Parathyroid adenoma (tissue), 2 donors: Measurements from ENCODE around the gene FAM83C.
"Not testable (repeated sequence)": the region's sequence is repeated elsewhere in the genome, so short reads cannot be mapped to it uniquely, and the experiment has no call there.

Experiments used
- H2AFZ ChIP-seq: fragments of 300-600 bp; sonication (generic); one replicate; pipeline ENCODE4 v1.7.0; 2017; ENCODE audit warnings: antibody characterized with exemption, mild to moderate bottlenecking
- H3K27ac ChIP-seq: fragments of 300-600 bp; sonication (generic); one replicate; pipeline ENCODE4 v1.7.0; 2017
- H3K27me3 ChIP-seq: fragments of 300-600 bp; sonication (generic); one replicate; pipeline ENCODE4 v1.7.0; 2017; ENCODE audit warnings: low read length; ENCODE audit not compliant: control insufficient read depth, insufficient read depth
- H3K36me3 ChIP-seq: fragments of 300-600 bp; sonication (generic); one replicate; pipeline ENCODE4 v1.7.0; 2017; ENCODE audit warnings: low read length; ENCODE audit not compliant: control insufficient read depth, insufficient read depth
- H3K4me1 ChIP-seq: fragments of 300-600 bp; sonication (generic); one replicate; pipeline ENCODE4 v1.7.0; 2017; ENCODE audit warnings: control low read depth
- H3K4me2 ChIP-seq: fragments of 300-600 bp; sonication (generic); one replicate; pipeline ENCODE4 v1.7.0; 2017; ENCODE audit warnings: low read length
- H3K4me3 ChIP-seq: fragments of 300-600 bp; sonication (generic); one replicate; pipeline ENCODE4 v1.7.0; 2017; ENCODE audit warnings: low read depth, low read length
- H3K79me2 ChIP-seq: fragments of 300-600 bp; sonication (generic); one replicate; pipeline ENCODE4 v1.7.0; 2017; ENCODE audit warnings: control low read depth
- H3K9ac ChIP-seq: fragments of 300-600 bp; sonication (generic); one replicate; pipeline ENCODE4 v1.7.0; 2017; ENCODE audit warnings: mild to moderate bottlenecking
- H3K9me3 ChIP-seq: fragments of 300-600 bp; sonication (generic); one replicate; pipeline ENCODE4 v1.7.0; 2017; ENCODE audit warnings: low read length; ENCODE audit not compliant: control insufficient read depth
- TF ChIP-seq, protein P1 (sequence below): fragments of 300-600 bp; sonication (generic); IDR thresholded peaks from one replicate; pipeline ENCODE4 v1.7.0; 2017; ENCODE audit warnings: antibody characterized with exemption, mild to moderate bottlenecking
- donor health status: primary hyperparathyroidism.

The FAM83C gene

DNA sequence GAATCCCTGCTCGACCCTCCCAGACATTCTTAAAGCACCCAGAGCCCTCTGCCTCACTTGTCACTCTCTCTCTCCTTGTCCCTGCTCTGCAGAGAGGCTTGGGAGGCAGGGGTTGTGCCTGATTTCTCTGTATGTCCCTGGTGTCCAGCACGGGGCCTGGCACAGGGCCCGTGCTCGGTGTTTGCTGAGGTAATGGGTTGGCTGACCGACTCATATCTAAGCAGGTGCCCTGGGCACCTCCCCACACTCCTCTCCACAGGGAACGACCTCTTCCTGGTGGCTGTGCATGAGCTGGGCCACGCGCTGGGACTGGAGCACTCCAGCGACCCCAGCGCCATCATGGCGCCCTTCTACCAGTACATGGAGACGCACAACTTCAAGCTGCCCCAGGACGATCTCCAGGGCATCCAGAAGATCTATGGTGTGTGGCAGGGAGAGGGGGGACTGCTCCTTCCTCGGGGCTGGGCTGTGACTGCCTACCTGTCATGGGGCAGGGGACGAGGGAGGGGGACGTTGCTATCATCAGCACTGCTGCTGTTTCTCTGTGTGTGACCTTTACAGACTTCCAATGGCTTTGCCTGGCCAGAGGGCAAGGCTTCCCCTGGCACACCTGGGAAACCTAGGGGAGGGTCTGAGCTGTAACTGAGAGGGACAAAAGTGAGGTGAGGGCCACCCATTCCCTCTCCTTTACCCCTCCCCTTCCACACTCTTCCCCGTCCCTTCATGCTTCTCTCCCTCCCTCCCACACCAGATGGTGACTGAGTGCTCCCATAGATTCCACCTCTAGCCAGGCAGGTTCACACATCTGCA lies 28.5 kb downstream of the FAM83C start:
- Histone ChIP-seq H3K27ac (no peak overlapping the region), H3K27me3 (no peaks in the 10 kb centered on the region), H3K79me2 (peaks cover 5% of the 10 kb centered on the region), H3K9me3 (no peaks in the 10 kb centered on the region), H2AFZ (no peak overlapping the region), H3K4me2 (no peak overlapping the region), H3K4me1 (no peaks in the 10 kb centered on the region), H3K9ac (no peak overlapping the region), H3K36me3 (no peaks in the 10 kb centered on the region), H3K4me3 (no peak overlapping the region)
- TF ChIP-seq, protein P1, sequence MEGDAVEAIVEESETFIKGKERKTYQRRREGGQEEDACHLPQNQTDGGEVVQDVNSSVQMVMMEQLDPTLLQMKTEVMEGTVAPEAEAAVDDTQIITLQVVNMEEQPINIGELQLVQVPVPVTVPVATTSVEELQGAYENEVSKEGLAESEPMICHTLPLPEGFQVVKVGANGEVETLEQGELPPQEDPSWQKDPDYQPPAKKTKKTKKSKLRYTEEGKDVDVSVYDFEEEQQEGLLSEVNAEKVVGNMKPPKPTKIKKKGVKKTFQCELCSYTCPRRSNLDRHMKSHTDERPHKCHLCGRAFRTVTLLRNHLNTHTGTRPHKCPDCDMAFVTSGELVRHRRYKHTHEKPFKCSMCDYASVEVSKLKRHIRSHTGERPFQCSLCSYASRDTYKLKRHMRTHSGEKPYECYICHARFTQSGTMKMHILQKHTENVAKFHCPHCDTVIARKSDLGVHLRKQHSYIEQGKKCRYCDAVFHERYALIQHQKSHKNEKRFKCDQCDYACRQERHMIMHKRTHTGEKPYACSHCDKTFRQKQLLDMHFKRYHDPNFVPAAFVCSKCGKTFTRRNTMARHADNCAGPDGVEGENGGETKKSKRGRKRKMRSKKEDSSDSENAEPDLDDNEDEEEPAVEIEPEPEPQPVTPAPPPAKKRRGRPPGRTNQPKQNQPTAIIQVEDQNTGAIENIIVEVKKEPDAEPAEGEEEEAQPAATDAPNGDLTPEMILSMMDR: no peak

DNA sequence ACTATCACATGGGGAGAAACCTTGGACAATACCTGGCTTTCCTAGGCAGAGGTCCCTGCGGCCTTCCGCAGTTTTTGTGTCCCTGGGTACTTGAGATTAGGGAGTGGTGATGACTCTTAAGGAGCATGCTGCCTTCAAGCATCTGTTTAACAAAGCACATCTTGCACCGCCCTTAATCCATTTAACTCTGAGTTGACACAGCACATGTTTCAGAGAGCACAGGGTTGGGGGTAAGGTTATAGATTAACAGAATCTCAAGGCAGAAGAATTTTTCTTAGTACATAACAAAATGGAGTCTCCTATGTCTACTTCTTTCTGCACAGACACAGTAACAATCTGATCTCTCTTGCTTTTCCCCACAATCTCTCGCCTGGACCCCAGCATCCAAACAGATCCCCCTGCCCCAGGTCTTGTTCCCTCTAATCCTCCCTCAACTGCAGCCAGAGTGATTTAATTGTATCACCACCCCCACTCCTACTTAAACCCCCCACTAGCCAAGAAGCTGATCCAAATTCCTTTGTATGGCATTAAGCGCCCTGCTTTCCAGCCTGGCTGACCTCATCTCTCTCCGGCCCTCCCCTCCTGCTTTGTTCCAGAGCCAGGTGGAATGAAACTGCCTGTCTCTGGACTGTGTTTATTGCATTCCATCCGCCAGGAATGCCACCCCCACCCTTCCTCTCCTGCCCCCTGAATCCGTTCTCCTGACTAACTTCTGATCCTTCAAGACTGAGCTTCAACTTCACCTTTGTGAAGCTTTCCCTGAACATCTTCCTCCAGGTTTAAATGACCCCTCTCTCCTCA lies 29.3 kb downstream of the FAM83C start:
- not testable (repeated sequence) for H3K4me1 ChIP-seq, H3K36me3 ChIP-seq, H3K9me3 ChIP-seq, H3K4me3 ChIP-seq, H3K9ac ChIP-seq, H2AFZ ChIP-seq, H3K4me2 ChIP-seq, H3K27me3 ChIP-seq, H3K27ac ChIP-seq, H3K79me2 ChIP-seq

DNA sequence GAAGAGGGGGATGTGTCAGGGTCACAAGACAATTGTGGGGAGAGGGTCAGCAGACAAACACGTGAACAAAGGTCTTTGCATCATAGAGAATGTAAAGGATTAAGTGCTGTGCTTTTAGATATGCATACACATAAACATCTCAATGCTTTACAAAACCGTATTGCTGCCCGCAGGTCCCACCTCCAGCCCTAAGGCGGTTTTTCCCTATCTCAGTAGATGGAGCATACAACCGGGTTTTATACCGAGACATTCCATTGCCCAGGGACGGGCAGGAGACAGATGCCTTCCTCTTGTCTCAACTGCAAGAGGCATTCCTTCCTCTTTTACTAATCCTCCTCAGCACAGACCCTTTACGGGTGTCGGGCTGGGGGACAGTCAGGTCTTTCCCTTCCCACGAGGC lies 29.9 kb downstream of the FAM83C start:
- H3K79me2 ChIP-seq, H3K36me3 ChIP-seq: not testable (repeated sequence)

DNA sequence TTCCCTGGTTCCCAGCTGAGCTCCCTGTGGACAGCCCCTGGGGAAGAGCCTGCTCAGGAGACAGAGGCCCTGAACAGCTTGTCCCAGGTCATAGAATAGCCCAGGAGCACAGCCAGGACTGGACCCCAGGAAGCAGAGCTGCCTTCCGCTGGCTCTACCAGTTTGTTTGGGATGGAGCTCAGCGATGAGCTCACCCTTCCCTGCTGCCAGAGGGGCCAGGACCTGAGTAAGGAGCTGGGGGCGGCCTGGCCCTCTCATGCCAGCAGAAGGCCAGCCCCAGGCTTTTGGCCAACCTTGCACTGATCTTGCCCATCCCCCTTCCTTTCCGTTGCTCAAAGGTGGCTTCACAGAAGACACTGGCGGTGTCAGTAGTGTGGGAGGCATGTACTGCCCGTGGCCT lies 31.8 kb downstream of the FAM83C start:
- H3K27ac ChIP-seq: no peak overlapping the region
- H3K36me3 ChIP-seq: no peaks in the 10 kb centered on the region
- no peaks in the 10 kb centered on the region for H3K9me3 ChIP-seq
- no peak overlapping the region for H3K4me3 ChIP-seq
- H2AFZ ChIP-seq: no peak overlapping the region
- H3K4me1 ChIP-seq: peaks cover 4% of the 10 kb centered on the region
- TF ChIP-seq, protein P1: no peak
- H3K27me3 ChIP-seq: no peaks in the 10 kb centered on the region
- H3K4me2 ChIP-seq: no peak overlapping the region
- H3K79me2 ChIP-seq: peaks cover 5% of the 10 kb centered on the region
- H3K9ac ChIP-seq: no peak overlapping the region

More for the DNA sequence above, 29.9 kb downstream of the FAM83C start:
- H3K27me3 ChIP-seq, H3K4me2 ChIP-seq, H2AFZ ChIP-seq, H3K9ac ChIP-seq, H3K4me3 ChIP-seq, H3K9me3 ChIP-seq, H3K27ac ChIP-seq, H3K4me1 ChIP-seq: not testable (repeated sequence)

DNA sequence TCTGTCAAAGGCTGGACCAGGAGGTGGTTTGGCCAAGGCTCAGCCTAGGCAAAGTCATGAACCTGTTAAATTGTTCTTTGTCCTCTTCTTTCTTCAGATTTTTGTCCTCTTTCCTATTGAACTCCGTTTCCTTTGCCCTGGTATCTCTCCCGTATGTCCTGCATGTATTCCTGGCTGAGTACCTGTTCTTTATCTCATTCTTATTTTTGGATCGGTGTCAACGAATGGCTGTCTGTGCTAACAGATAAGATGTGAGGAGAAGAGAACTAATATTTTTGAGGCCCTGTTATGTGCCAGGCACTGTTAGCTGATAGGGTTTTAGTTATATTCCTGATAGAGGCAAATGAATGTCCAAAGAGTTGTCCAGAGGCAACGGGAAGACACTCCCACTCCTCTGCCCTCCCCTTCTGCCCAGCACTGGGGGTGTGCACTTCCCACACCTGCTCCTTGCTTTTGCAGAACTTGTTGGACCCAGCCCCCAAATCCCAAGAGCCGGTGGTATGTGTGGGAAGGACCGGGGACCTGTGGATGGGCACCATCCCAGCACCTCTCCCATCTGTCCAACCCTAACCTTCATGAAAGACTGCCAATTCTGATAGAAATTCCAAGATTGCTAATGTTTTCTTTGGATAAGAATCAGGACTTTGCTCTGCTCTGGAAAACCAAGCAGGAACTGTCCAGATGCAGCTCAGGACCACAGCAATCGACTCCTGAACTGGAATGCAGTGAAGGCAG lies 34.9 kb downstream of the FAM83C start:
- no peak overlapping the region for H3K4me2 ChIP-seq
- H3K27ac ChIP-seq: no peak overlapping the region
- TF ChIP-seq, protein P1: no peak
- H3K4me3 ChIP-seq: no peak overlapping the region
- no peak overlapping the region for H2AFZ ChIP-seq
- peaks cover 4% of the 10 kb centered on the region for H3K4me1 ChIP-seq
- H3K27me3 ChIP-seq: no peaks in the 10 kb centered on the region
- peaks cover 10% of the 10 kb centered on the region for H3K79me2 ChIP-seq
- H3K9me3 ChIP-seq: no peaks in the 10 kb centered on the region
- H3K9ac ChIP-seq: no peak overlapping the region
- H3K36me3 ChIP-seq: no peaks in the 10 kb centered on the region
